GM10248 (cell line): ENCODE measurements around the gene CADPS.

Experiments
- CTCF ChIA-PET: fragments of 300-600 bp; sonication (Branson Sonifier 250); formaldehyde crosslinking; extraction: SDS; loops from one replicate; lab custom pipeline; 2021; ENCODE audit warnings: antibody characterized with exemption; lab: Yijun Ruan, JAX
- POLR2A ChIA-PET: fragments of 350-650 bp; sonication (Branson Sonifier 250); formaldehyde crosslinking; extraction: SDS; loops from one replicate; lab custom pipeline; 2020; ENCODE audit warnings: antibody characterized with exemption; lab: Yijun Ruan, JAX
- DNase-seq: peaks from one replicate; pipeline ENCODE4 v3.0.0; 2012; ENCODE audit errors: extremely low spot score
- CTCF ChIP-seq: IDR thresholded peaks from 2 replicates; pipeline ENCODE4 v1.5.1; 2012; ENCODE audit warnings: mild to moderate bottlenecking, low read depth; ENCODE audit errors: extremely low read depth, missing control alignments, control extremely low read depth

CADPS gene

DNA sequence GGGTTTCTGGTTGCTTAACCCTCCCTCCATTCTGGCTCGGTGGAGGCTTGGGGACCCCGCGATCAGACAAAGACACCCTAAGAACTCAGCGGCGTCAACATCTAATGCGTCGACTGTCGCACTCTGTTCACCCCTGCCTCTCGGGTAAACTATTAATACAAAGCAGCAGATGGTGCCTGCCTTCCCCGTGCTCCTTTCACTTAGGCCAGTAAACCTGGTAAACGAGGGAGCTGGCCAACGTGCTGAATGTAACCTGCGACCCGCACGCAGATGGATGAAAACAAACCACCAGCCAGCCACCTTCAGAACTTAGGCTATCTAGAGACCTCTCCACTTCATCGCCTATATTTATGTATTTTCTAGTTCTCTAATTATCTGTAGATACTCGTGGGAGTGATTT lies 848 bp upstream of the CADPS start:
- DNase-seq, result peak; percentile 10
- TF ChIP-seq CTCF, result no peak
- POLR2A ChIA-PET, result no interaction called here
- CTCF ChIA-PET, result no interaction called here

GRCh38 chr3:62875558-62876002 lies 364 bp upstream of the CADPS start:
- ChIA-PET CTCF (no interaction called here), POLR2A (no interaction called here)
- TF ChIP-seq CTCF, result no peak
- no peak for DNase-seq

GRCh38 chr3:62873761-62874710 lies 1.2 kb downstream of the CADPS start:
- no peak for TF ChIP-seq CTCF
- POLR2A ChIA-PET, result no interaction called here
- DNase-seq, result peak; percentile 13
- CTCF ChIA-PET, result no interaction called here

DNA sequence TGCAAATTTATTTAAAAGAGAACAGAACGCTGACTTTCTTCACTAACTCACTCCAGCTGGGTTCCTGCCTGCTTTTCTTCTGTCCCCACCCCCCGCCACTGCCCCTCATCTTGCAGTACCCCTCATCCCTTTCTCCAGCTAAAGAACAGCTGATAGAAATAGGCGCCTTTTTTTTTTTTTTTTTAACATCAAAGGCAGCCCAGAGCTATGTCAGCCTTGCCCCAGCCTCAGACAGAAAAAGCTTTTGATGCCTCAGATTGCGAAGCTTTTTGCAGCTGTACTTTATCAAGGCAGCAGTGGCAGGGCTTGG lies 1.8 kb downstream of the CADPS start:
- no peak for DNase-seq
- POLR2A ChIA-PET, result no interaction called here
- CTCF ChIA-PET, result no interaction called here
- TF ChIP-seq CTCF, result no peak

DNA sequence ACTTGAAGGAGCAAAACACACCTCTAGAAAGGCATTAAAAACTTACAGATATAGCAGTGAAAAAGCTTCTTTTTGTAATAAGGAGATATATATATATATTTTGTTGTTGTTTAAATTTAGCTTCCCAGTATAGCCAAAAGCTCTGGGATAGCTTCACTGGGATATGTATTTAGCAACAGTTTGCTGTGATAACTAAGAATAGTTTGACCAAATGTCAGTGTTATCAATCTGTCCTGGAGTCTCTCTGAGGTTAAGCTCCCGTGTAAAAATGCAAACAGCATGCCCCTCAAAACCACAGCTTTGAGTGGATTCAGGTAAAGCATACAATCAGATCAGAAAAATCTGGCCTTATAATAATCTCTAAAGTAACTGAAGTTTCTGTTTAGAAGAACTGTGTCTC lies 2.9 kb downstream of the CADPS start:
- no peak for DNase-seq
- ChIA-PET POLR2A (no interaction called here), CTCF (interaction anchor here (1.5 kb wide), 1 partner anchor 14 kb away, joined by 5 read pairs; no protein-coding TSS in a partner anchor)
- TF ChIP-seq CTCF, result no peak

DNA sequence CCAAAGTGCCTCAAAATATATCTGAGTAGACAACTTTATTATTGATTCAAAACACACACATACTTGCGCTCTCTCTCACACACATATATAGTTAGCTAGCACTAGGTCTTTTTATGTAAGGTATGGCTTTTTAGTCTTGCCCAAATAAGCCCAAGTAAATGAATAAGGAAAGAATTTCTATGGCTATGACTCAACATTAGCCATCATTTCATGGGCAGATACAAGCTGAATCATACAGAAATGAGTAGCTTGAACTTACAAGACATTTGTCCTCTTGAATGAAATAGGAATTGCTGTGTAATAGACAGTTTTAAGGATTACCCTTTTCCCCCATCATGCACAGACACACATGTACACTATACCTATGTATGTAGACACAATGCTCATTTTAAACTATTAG lies 4.9 kb downstream of the CADPS start:
- DNase-seq, result no peak
- CTCF ChIA-PET, result interaction anchor here (2.6 kb wide), 1 partner anchor 11 kb away, joined by 7 read pairs; no protein-coding TSS in a partner anchor
- POLR2A ChIA-PET, result no interaction called here
- TF ChIP-seq CTCF, result no peak
